HG02623 (cell line): Measurements from ENCODE around the gene ALDH1A2.
"Not testable (repeated sequence)": the region's sequence is repeated elsewhere in the genome, so short reads cannot be mapped to it uniquely, and the experiment has no call there.

Source experiments
- ATAC-seq: cut with Tn5 transposase; IDR thresholded peaks from one replicate; pipeline ENCODE4 v1.9.1; 2021; ENCODE audit warnings: moderate library complexity; ENCODE audit not compliant: unreplicated experiment

ALDH1A2 gene

GRCh38 chr15:58043192-58043903, 22.2 kb downstream of the ALDH1A2 start:
- ATAC-seq, result no peak

- no peak for ATAC-seq
These were observed 23.5 kb downstream of the ALDH1A2 start for GRCh38 chr15:58042006-58042405.

GRCh38 chr15:58040150-58040549, 25.4 kb downstream of the ALDH1A2 start:
- no peak for ATAC-seq

- no peak for ATAC-seq
These were observed 26.2 kb downstream of the ALDH1A2 start for GRCh38 chr15:58039079-58040035.

- ATAC-seq, result no peak
These were observed 27.0 kb downstream of the ALDH1A2 start for GRCh38 chr15:58038426-58039078.

- no peak for ATAC-seq
These were observed 27.7 kb downstream of the ALDH1A2 start for GRCh38 chr15:58037723-58038301.

GRCh38 chr15:58036579-58036978, 28.9 kb downstream of the ALDH1A2 start:
- ATAC-seq, result no peak

- not testable (repeated sequence) for ATAC-seq
These were observed 37.1 kb downstream of the ALDH1A2 start for GRCh38 chr15:58028392-58028791.

GRCh38 chr15:58026552-58026951, 39.0 kb downstream of the ALDH1A2 start:
- no peak for ATAC-seq

GRCh38 chr15:58026051-58026450, 39.5 kb downstream of the ALDH1A2 start:
- ATAC-seq, result no peak

GRCh38 chr15:58021332-58022230, 43.9 kb downstream of the ALDH1A2 start:
- no peak for ATAC-seq

- ATAC-seq, result no peak
These were observed 45.8 kb downstream of the ALDH1A2 start for GRCh38 chr15:58019503-58020376.

- no peak for ATAC-seq
These were observed 47.6 kb downstream of the ALDH1A2 start for GRCh38 chr15:58017869-58018268.

GRCh38 chr15:58016581-58017175, 48.8 kb downstream of the ALDH1A2 start:
- ATAC-seq, result no peak

- ATAC-seq, result no peak
These were observed 49.9 kb downstream of the ALDH1A2 start for GRCh38 chr15:58015565-58015964.

- no peak for ATAC-seq
These were observed 51.0 kb downstream of the ALDH1A2 start for GRCh38 chr15:58014470-58014869.

- ATAC-seq, result no peak
These were observed 51.5 kb downstream of the ALDH1A2 start for GRCh38 chr15:58014040-58014439.

- no peak for ATAC-seq
These were observed 54.5 kb downstream of the ALDH1A2 start for GRCh38 chr15:58010983-58011382.

- no peak for ATAC-seq
These were observed 61.7 kb downstream of the ALDH1A2 start for GRCh38 chr15:58003810-58004209.
